Neural progenitor cell (in vitro differentiated cells): ENCODE measurements around the gene RELL1. TPM values are rescaled to one million over a fixed set of nuclear protein-coding genes. Genes with fewer than 3 reads are reported as not detected.
A peak's percentile ranks its signal among the peaks of the same experiment; 100 is the strongest.

Experiments
- DNase-seq: peaks from one replicate; pipeline ENCODE4 v3.0.0-alpha.2; 2016; ENCODE audit warnings: low spot score
- H2AFZ ChIP-seq: fragments of 200-600 bp; sonication (generic); replicated peaks from 2 replicates; pipeline ENCODE4 v1.6.1; 2016; ENCODE audit warnings: antibody characterized with exemption
- H3F3A ChIP-seq: fragments of 200-600 bp; sonication (generic); 2 replicates; pipeline ENCODE4 v1.6.1; 2016; ENCODE audit warnings: antibody characterized with exemption, low read depth
- H3K27ac ChIP-seq: fragments of 200-600 bp; sonication (generic); 2 replicates; pipeline ENCODE4 v1.5.1; 2016; ENCODE audit warnings: mild to moderate bottlenecking
- H3K27me3 ChIP-seq: fragments of 200-600 bp; sonication (generic); 2 replicates; pipeline ENCODE4 v1.6.1; 2016; ENCODE audit warnings: mild to moderate bottlenecking, moderate library complexity
- H3K36me3 ChIP-seq: fragments of 200-600 bp; sonication (generic); 2 replicates; pipeline ENCODE4 v1.5.1; 2016
- H3K4me1 ChIP-seq: fragments of 200-600 bp; sonication (generic); 2 replicates; pipeline ENCODE4 v1.6.1; 2016; ENCODE audit warnings: mixed run types
- H3K4me2 ChIP-seq: fragments of 200-600 bp; sonication (generic); 2 replicates; pipeline ENCODE4 v1.6.1; 2016
- H3K4me3 ChIP-seq: fragments of 200-600 bp; sonication (generic); 2 replicates; pipeline ENCODE4 v1.5.1; 2016
- H3K79me2 ChIP-seq: fragments of 200-600 bp; sonication (generic); 2 replicates; pipeline ENCODE4 v1.6.1; 2016; ENCODE audit warnings: low read depth
- H3K9ac ChIP-seq: fragments of 200-600 bp; sonication (generic); 2 replicates; pipeline ENCODE4 v1.6.1; 2016
- H3K9me3 ChIP-seq: fragments of 200-600 bp; sonication (generic); 2 replicates; pipeline ENCODE4 v1.5.1; 2016; ENCODE audit warnings: low read depth
- H4K20me1 ChIP-seq: fragments of 200-600 bp; sonication (generic); 2 replicates; pipeline ENCODE4 v1.6.1; 2016; ENCODE audit warnings: low read depth
- H3K27ac Mint-ChIP-seq: 3 replicates; pipeline ENCODE4 v1.8.0; 2021; ENCODE audit warnings: mixed read lengths
- H3K27me3 Mint-ChIP-seq: 2 replicates; pipeline ENCODE4 v1.8.0; 2022; ENCODE audit warnings: low read depth, mild to moderate bottlenecking, inconsistent platforms, moderate library complexity, mixed read lengths; ENCODE audit not compliant: insufficient read depth
- H3K36me3 Mint-ChIP-seq: 3 replicates; pipeline ENCODE4 v1.8.0; 2021; ENCODE audit warnings: mixed read lengths
- H3K4me1 Mint-ChIP-seq: 3 replicates; pipeline ENCODE4 v1.8.0; 2021; ENCODE audit warnings: mixed read lengths
- H3K4me3 Mint-ChIP-seq: 3 replicates; pipeline ENCODE4 v1.8.0; 2021; ENCODE audit warnings: mild to moderate bottlenecking, moderate library complexity, mixed read lengths
- H3K9me3 Mint-ChIP-seq: 3 replicates; pipeline ENCODE4 v1.8.0; 2020; ENCODE audit warnings: mixed read lengths
- EZH2 ChIP-seq: fragments of 200-600 bp; sonication (generic); IDR thresholded peaks from 2 replicates; pipeline ENCODE4 v1.6.1; 2017; ENCODE audit warnings: antibody characterized with exemption, mild to moderate bottlenecking, moderate library complexity
- EZH2phosphoT487 ChIP-seq: fragments of 200-600 bp; sonication (generic); IDR thresholded peaks from 2 replicates; pipeline ENCODE4 v1.6.1; 2017; ENCODE audit warnings: antibody characterized with exemption
- total RNA-seq: library from RNA; depleted of rRNA; stranded (reverse); fragments of >200 nt; gene quantifications from 2 replicates; pipeline ENCODE4 v1.2.3, GENCODE V29; 2015; ENCODE audit warnings: low replicate concordance
- TF ChIP-seq, protein P1 (sequence below): fragments of 200-600 bp; sonication (generic); IDR thresholded peaks from 2 replicates; pipeline ENCODE4 v1.5.1; 2017; ENCODE audit warnings: antibody characterized with exemption, mild to moderate bottlenecking

RELL1 gene
- total RNA-seq = 12.1 and 17.5 TPM in 2 replicates

DNA sequence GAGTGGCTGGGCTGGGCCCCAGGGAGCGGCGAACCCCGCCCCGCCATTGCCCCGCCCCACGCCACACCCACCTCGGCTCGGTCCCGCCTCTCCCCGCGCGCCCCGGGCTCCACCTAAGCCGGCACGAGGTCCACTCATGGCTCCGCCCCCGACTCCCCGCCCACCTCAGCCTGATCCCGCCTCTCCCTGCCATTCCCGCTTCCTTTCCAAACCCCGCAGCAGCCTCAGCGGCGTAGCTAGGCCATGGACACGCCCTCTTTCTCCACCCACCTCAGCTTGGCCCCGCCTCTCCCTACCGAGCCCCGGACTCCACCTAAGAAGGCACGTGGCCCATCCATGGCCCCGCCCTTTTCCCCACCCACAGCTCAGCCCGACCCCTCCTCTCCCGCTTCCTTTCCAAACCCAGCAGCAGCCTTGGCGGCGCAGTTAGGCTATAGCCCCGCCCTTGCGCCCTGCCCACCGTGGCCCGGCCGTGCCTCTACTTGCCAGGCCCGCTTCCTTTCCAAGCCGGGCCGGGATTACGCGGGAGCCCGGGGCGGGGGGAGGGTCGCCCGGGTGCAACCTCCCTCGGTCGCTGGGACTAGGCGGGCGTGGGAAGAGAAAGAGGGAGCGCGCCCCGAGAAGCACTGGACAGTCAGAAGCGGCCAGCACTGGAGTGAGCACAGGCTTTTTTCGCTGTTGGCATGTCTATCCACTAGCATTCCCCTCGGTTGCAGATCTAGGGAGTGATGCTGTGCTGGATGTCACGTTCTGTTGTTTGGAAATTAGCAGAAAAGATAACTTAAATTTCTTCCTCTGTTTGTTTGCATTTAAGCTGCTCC is at the start of gene RELL1:
Gene RELL1, minus strand, starts transcription at position 4 of the 821 bp plus-strand sequence. CDS start 89 bp downstream, outside the sequence.
- H3K4me2 ChIP-seq = peak within 1 kb of the TSS; percentile 89
- H3K9me3 ChIP-seq = no peaks in the 10 kb centered on the region
- no peaks in the 10 kb centered on the region for H3K36me3 ChIP-seq
- DNase-seq = peak; percentile 98
- peak within 1 kb of the TSS; percentile 86 for H2AFZ ChIP-seq
- peaks cover 2% of the 10 kb centered on the region for H3K27me3 Mint-ChIP-seq
- peak within 1 kb of the TSS; percentile 90 for H3K4me3 Mint-ChIP-seq
- H3K27ac Mint-ChIP-seq = peak within 1 kb of the TSS; percentile 83
- no peak within 1 kb of the TSS for H3K27ac ChIP-seq
- H3K9me3 Mint-ChIP-seq = no peaks in the 10 kb centered on the region
- TF ChIP-seq, protein P1, sequence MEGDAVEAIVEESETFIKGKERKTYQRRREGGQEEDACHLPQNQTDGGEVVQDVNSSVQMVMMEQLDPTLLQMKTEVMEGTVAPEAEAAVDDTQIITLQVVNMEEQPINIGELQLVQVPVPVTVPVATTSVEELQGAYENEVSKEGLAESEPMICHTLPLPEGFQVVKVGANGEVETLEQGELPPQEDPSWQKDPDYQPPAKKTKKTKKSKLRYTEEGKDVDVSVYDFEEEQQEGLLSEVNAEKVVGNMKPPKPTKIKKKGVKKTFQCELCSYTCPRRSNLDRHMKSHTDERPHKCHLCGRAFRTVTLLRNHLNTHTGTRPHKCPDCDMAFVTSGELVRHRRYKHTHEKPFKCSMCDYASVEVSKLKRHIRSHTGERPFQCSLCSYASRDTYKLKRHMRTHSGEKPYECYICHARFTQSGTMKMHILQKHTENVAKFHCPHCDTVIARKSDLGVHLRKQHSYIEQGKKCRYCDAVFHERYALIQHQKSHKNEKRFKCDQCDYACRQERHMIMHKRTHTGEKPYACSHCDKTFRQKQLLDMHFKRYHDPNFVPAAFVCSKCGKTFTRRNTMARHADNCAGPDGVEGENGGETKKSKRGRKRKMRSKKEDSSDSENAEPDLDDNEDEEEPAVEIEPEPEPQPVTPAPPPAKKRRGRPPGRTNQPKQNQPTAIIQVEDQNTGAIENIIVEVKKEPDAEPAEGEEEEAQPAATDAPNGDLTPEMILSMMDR = no peak
- peak within 1 kb of the TSS; percentile 79 for H3K4me3 ChIP-seq
- peaks cover 12% of the 10 kb centered on the region for H3K4me1 ChIP-seq
- H3K9ac ChIP-seq = peak within 1 kb of the TSS; percentile 53
- peaks cover 40% of the 10 kb centered on the region for H3K4me1 Mint-ChIP-seq
- H4K20me1 ChIP-seq = peaks cover 7% of the 10 kb centered on the region
- peaks cover 5% of the 10 kb centered on the region for H3K36me3 Mint-ChIP-seq
- peaks cover 17% of the 10 kb centered on the region for H3K27me3 ChIP-seq
- H3F3A ChIP-seq = peaks cover 9% of the 10 kb centered on the region
- no peaks in the 10 kb centered on the region for H3K79me2 ChIP-seq

DNA sequence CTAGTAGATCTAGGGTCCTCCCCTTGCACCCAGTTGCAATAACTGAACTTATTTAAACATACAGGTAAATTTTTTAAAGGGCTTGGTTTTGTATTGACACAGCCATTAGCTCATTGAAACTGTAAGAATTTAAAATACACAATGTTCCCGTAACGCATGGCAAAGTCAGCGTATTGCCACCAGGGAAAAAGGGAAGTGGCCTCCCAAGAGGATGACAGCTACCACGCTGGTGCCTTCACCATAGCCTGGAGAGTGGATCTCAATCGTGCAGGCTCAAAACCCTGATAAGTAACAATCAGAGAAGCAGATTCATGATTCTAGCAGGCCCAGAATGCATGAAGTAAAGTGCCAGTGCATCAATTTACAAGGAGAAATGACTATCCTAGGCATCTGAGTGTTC is 49.4 kb upstream of the RELL1 start:
- Histone ChIP-seq H4K20me1 (no peaks in the 10 kb centered on the region), H3F3A (no peaks in the 10 kb centered on the region), H3K4me1 (no peaks in the 10 kb centered on the region), H3K79me2 (no peaks in the 10 kb centered on the region), H3K9me3 (no peaks in the 10 kb centered on the region), H2AFZ (no peak overlapping the region), H3K36me3 (no peaks in the 10 kb centered on the region), H3K27me3 (no peaks in the 10 kb centered on the region), H3K4me2 (no peak overlapping the region), H3K4me3 (no peak overlapping the region), H3K27ac (no peak overlapping the region), H3K9ac (no peak overlapping the region)
- Mint-ChIP-seq H3K9me3 (peaks cover 2% of the 10 kb centered on the region), H3K36me3 (no peaks in the 10 kb centered on the region), H3K27me3 (no peaks in the 10 kb centered on the region), H3K4me1 (no peaks in the 10 kb centered on the region), H3K4me3 (no peak overlapping the region), H3K27ac (no peak overlapping the region)
- DNase-seq = no peak
- TF ChIP-seq, protein P1 = no peak
- TF ChIP-seq EZH2phosphoT487 (no peak), EZH2 (no peak)

DNA sequence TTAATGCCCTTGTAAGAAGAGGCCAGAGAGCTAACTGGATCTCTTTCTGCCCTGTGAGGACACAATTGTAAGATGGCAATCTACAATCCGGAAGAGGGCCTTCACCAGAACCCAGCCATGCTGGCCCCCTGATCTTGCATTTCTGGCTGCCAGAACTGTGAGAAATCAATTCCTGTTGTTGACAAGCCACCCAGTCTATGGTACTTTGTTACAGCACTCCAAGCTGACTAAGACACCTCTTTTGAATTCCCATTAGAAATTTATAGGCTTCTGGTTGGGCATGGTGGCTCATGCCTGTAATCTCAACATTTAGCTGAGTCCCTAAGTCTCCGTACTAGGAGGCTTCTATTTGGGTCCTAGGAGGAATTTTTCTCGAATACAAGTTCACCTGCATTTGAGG is 48.8 kb upstream of the RELL1 start:
- no peak overlapping the region for H3K4me2 ChIP-seq
- H3K79me2 ChIP-seq = no peaks in the 10 kb centered on the region
- no peaks in the 10 kb centered on the region for H3K27me3 ChIP-seq
- H3K27ac Mint-ChIP-seq = no peak overlapping the region
- H3K4me3 Mint-ChIP-seq = no peak overlapping the region
- no peaks in the 10 kb centered on the region for H4K20me1 ChIP-seq
- H3K4me1 ChIP-seq = peaks cover 3% of the 10 kb centered on the region
- H3K9me3 Mint-ChIP-seq = peaks cover 2% of the 10 kb centered on the region
- H3K9me3 ChIP-seq = no peaks in the 10 kb centered on the region
- no peak for DNase-seq
- no peak overlapping the region for H2AFZ ChIP-seq
- H3K4me3 ChIP-seq = no peak overlapping the region
- no peaks in the 10 kb centered on the region for H3K4me1 Mint-ChIP-seq
- H3K27me3 Mint-ChIP-seq = no peaks in the 10 kb centered on the region
- H3F3A ChIP-seq = no peaks in the 10 kb centered on the region
- no peak overlapping the region for H3K27ac ChIP-seq
- no peaks in the 10 kb centered on the region for H3K36me3 ChIP-seq
- no peaks in the 10 kb centered on the region for H3K36me3 Mint-ChIP-seq
- TF ChIP-seq, protein P1 = no peak
- TF ChIP-seq EZH2phosphoT487 (no peak), EZH2 (no peak)
- no peak overlapping the region for H3K9ac ChIP-seq
